ENCODE data around the gene GTF3C1.

GRCh38 chr16:27495191-27495590, 54.5 kb downstream of the GTF3C1 start:
- no peak for TF ChIP-seq POLR2A (IDR thresholded peaks at IDR 0.05)
- TF ChIP-seq CTCF (IDR thresholded peaks at IDR 0.05), result no peak

Measured in thyroid gland (tissue), 4 donors.